Skeletal muscle tissue (tissue), 4 donors: ENCODE results near the gene ACER2. TPM values are rescaled to one million over a fixed set of nuclear protein-coding genes. Genes with fewer than 3 reads are reported as not detected.

Experiments
- H3K27ac ChIP-seq: one replicate; pipeline ENCODE4 v1.7.0; 2013; ENCODE audit warnings: mild to moderate bottlenecking, low read depth, low read length, inconsistent platforms
- H3K27me3 ChIP-seq, 3 donors: one replicate each; pipeline ENCODE4 v1.7.0; 2013; ENCODE audit warnings: low read length in 3 of 3; ENCODE audit not compliant: control insufficient read depth in 3 of 3, insufficient read depth in 3 of 3
- H3K36me3 ChIP-seq, 3 donors: one replicate each; pipeline ENCODE4 v1.7.0; 2013; ENCODE audit warnings: low read length in 3 of 3; ENCODE audit not compliant: control insufficient read depth in 3 of 3, insufficient read depth in 3 of 3
- H3K4me1 ChIP-seq, 3 donors: one replicate each; pipeline ENCODE4 v1.7.0; 2013; ENCODE audit warnings: low read length in 3 of 3, mild to moderate bottlenecking in 3 of 3; ENCODE audit not compliant: control insufficient read depth in 3 of 3, insufficient read depth in 3 of 3
- H3K4me3 ChIP-seq, 3 donors: one replicate each; pipeline ENCODE4 v1.7.0; 2013; ENCODE audit warnings: low read length in 3 of 3
- H3K9ac ChIP-seq, 3 donors: one replicate each; pipeline ENCODE4 v1.7.0; 2013; ENCODE audit warnings: low read length in 3 of 3, mild to moderate bottlenecking in 3 of 3, moderate library complexity in 2 of 3, low read depth in 1 of 3
- H3K9me3 ChIP-seq, 3 donors: one replicate each; pipeline ENCODE4 v1.7.0; 2013; ENCODE audit warnings: low read length in 3 of 3; ENCODE audit not compliant: control insufficient read depth in 3 of 3
- total RNA-seq: library from RNA; depleted of rRNA; stranded (reverse); fragments of >200 nt; gene quantifications from one replicate; pipeline ENCODE4 v1.2.3, GENCODE V29; 2014
- donor health status: Osteomylitis.

Gene ACER2
- 1.6 TPM for total RNA-seq

DNA sequence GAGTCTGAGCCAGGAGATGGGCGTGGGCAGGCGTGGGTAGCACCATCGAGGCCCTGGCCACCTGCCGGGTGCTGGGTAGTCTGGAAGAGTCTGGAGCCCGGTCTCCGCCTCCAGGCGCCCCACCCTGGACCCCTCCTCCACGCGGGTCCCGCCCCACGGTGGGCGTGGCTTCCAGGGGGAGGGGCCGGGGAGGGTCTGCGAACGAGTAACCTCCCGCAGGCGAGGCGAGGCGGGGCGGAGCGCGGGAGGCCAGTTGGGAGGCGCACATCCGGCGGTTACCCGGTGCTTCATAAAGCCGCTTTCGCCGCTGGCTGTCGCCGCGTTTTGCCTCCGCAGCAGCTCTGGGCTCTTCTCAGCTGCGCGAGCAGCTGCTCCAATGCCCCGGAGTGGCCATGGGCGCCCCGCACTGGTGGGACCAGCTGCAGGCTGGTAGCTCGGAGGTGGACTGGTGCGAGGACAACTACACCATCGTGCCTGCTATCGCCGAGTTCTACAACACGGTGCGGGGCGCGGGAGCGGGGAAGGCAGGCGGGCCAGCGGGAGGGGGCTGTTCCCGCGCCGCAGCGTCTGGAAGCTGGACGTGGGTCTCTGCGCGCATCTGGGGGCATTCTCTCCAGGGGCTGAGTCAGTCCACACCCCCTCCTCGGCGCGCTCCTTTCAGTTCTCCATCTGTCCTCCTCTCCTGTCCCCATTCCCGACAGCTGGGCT lies at the start of gene ACER2:
Gene ACER2 (plus strand): TSS at position 317 of the 708 bp plus-strand sequence. CDS start 76 bp downstream, at position 393.
- Histone ChIP-seq H3K27me3 (no peaks in the 10 kb centered on the region), H3K9me3 (no peaks in the 10 kb centered on the region), H3K4me1 (peaks cover 15 to 26% (median 18%) of the 10 kb centered on the region in 3 donors), H3K9ac (peak within 1 kb of the TSS; percentile 82 to 90 (median 84)), H3K36me3 (no peaks in the 10 kb centered on the region), H3K27ac (peak within 1 kb of the TSS; percentile 81), H3K4me3 (peak within 1 kb of the TSS; percentile 87 to 91 (median 89))

- H3K27me3 ChIP-seq = no peaks in the 10 kb centered on the region
- H3K9ac ChIP-seq = no peak overlapping the region
- H3K9me3 ChIP-seq = no peaks in the 10 kb centered on the region
- H3K4me3 ChIP-seq = no peak overlapping the region
- no peak overlapping the region for H3K27ac ChIP-seq
- H3K36me3 ChIP-seq = peaks cover 16 to 41% (median 29%) of the 10 kb centered on the region in 3 donors
- no peaks in the 10 kb centered on the region for H3K4me1 ChIP-seq
Observed at GRCh38 chr9:19369107-19369506, 39.7 kb upstream of the ACER2 start.

GRCh38 chr9:19371942-19372341 lies 36.9 kb upstream of the ACER2 start:
- Histone ChIP-seq H3K9me3 (no peaks in the 10 kb centered on the region), H3K27ac (no peak overlapping the region), H3K9ac (no peak overlapping the region), H3K4me1 (no peaks in the 10 kb centered on the region), H3K36me3 (peaks cover 23 to 53% (median 51%) of the 10 kb centered on the region in 3 donors), H3K27me3 (no peaks in the 10 kb centered on the region), H3K4me3 (no peak overlapping the region)

DNA sequence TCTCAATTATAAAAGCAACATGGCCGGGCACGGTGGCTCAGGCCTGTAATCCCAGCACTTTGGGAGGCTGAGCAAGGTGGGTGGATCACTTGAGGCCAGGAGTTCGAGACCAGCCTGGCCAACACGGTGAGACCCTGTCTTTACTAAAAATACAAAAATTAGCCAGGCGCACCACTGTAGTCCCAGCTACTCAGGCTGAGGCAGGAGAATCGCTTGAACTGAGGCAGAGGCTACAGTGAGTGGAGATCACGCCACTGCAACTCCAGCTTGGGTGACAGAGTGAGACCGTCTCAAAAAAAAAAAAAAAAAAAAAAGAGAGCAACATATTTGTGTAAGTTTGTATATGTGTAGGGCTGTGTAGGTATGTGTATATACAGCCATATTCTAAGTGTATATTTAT lies 36.2 kb upstream of the ACER2 start:
- Histone ChIP-seq H3K4me3 (no peak overlapping the region), H3K27me3 (no peaks in the 10 kb centered on the region), H3K4me1 (peaks cover 0 to under 1% (median 0%) of the 10 kb centered on the region in 3 donors), H3K9me3 (no peaks in the 10 kb centered on the region), H3K27ac (no peak overlapping the region), H3K9ac (no peak overlapping the region), H3K36me3 (peaks cover 28 to 56% (median 55%) of the 10 kb centered on the region in 3 donors)

DNA sequence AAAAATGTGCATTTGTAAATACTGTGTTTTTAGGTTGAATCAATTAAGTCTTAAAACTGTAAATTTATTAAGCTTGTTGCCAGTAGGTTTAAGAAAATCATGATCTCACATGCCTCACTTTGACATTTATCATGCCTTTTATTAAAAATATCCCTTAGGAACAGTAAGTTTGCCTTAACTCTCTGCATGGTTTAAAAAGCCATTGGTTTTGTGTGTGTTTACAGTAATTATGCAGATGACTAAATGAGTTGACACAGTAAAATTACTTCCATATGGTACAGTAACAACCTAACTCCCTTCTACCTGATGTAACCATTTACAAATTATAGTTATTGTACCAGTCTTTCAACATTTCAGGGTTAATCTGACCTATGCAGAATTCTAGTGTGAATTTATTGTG lies 35.3 kb upstream of the ACER2 start:
- H3K36me3 ChIP-seq = peaks cover 32 to 64% (median 56%) of the 10 kb centered on the region in 3 donors
- peaks cover 0 to 7% (median 6%) of the 10 kb centered on the region in 3 donors for H3K4me1 ChIP-seq
- no peaks in the 10 kb centered on the region for H3K9me3 ChIP-seq
- H3K27ac ChIP-seq = no peak overlapping the region
- H3K9ac ChIP-seq = no peak overlapping the region
- H3K27me3 ChIP-seq = no peaks in the 10 kb centered on the region
- no peak overlapping the region for H3K4me3 ChIP-seq

GRCh38 chr9:19375538-19375937 lies 33.3 kb upstream of the ACER2 start:
- Histone ChIP-seq H3K4me3 (no peak overlapping the region), H3K4me1 (peaks cover 4 to 15% (median 14%) of the 10 kb centered on the region in 3 donors), H3K27me3 (no peaks in the 10 kb centered on the region), H3K9me3 (no peaks in the 10 kb centered on the region), H3K27ac (no peak overlapping the region), H3K9ac (no peak overlapping the region), H3K36me3 (peaks cover 26 to 64% (median 49%) of the 10 kb centered on the region in 3 donors)

DNA sequence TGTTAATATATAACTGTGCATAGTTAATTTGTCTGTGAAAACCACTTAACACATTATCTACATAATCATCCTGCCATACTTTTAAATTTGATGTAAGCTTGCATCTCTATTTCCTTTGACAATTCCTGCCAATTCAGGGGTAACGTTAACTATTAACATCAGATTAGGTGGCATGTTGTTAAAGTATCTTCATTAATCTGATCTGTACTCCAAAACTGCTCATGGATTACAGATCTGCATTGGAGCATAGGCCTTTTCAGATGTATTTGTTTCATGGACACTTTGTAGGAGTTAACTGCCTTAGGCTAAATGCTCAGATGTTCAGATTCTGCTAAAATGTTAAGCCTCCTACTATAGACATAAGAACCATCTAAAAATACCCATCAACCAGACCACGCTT lies 31.9 kb upstream of the ACER2 start:
- Histone ChIP-seq H3K4me1 (peaks cover 9 to 15% (median 14%) of the 10 kb centered on the region in 3 donors), H3K9ac (no peak overlapping the region), H3K4me3 (no peak overlapping the region), H3K27ac (no peak overlapping the region), H3K36me3 (peaks cover 25 to 61% (median 41%) of the 10 kb centered on the region in 3 donors), H3K27me3 (no peaks in the 10 kb centered on the region), H3K9me3 (no peaks in the 10 kb centered on the region)

DNA sequence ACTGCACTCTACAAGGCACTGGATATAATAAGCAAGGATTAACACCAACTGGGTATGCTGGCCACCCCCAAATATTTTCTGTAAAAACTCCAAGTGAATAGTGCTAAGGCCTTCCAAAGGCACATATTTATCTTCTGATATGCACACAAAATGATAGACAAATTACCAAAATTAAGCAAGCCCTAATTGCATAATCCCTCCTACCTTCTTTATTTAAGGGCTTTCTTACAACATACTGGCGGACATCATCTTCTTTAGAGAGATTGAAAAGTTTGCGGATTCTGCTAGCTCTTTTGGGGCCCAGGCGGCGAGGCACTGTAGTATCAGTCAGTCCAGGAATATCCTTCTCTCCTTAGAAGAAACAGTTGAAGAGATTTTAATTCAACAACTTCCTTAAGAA lies 30.6 kb upstream of the ACER2 start:
- Histone ChIP-seq H3K9me3 (no peaks in the 10 kb centered on the region), H3K27ac (no peak overlapping the region), H3K4me3 (no peak overlapping the region), H3K36me3 (peaks cover 22 to 54% (median 41%) of the 10 kb centered on the region in 3 donors), H3K4me1 (peaks cover 9 to 15% (median 14%) of the 10 kb centered on the region in 3 donors), H3K9ac (peak overlapping the region in 1 of 3 donors; percentile 2), H3K27me3 (no peaks in the 10 kb centered on the region)

- H3K4me3 ChIP-seq = no peak overlapping the region
- H3K36me3 ChIP-seq = peaks cover 22 to 52% (median 41%) of the 10 kb centered on the region in 3 donors
- H3K27ac ChIP-seq = no peak overlapping the region
- H3K9me3 ChIP-seq = no peaks in the 10 kb centered on the region
- no peaks in the 10 kb centered on the region for H3K27me3 ChIP-seq
- H3K9ac ChIP-seq = peak overlapping the region in 1 of 3 donors; percentile 28
- peaks cover 9 to 15% (median 14%) of the 10 kb centered on the region in 3 donors for H3K4me1 ChIP-seq
Observed at GRCh38 chr9:19378647-19379046, 30.2 kb upstream of the ACER2 start.

- no peaks in the 10 kb centered on the region for H3K27me3 ChIP-seq
- H3K9ac ChIP-seq = peak overlapping the region; percentile 85 to 91 (median 89)
- H3K4me1 ChIP-seq = peaks cover 9 to 15% (median 14%) of the 10 kb centered on the region in 3 donors
- peaks cover 22 to 46% (median 40%) of the 10 kb centered on the region in 3 donors for H3K36me3 ChIP-seq
- peak overlapping the region; percentile 78 to 96 (median 92) for H3K4me3 ChIP-seq
- no peaks in the 10 kb centered on the region for H3K9me3 ChIP-seq
- H3K27ac ChIP-seq = peak overlapping the region; percentile 86
Observed at GRCh38 chr9:19379283-19379682, 29.5 kb upstream of the ACER2 start.
